SU-DHL-6 (cell line): Measurements from ENCODE around the gene KRTAP1-4.

Experiments
- CTCF ChIP-seq: fragments of 200-600 bp; sonication (generic); IDR thresholded peaks from one replicate; pipeline ENCODE4 v1.5.1; 2017; ENCODE audit warnings: antibody characterized with exemption, mild to moderate bottlenecking, low read length, moderate library complexity; ENCODE audit not compliant: insufficient read depth, poor library complexity, severe bottlenecking
- EZH2phosphoT487 ChIP-seq: fragments of 200-600 bp; sonication (generic), shearing (Covaris generic); conservative IDR thresholded peaks from 2 replicates; pipeline ENCODE4 v1.6.1; 2018; ENCODE audit warnings: mild to moderate bottlenecking, antibody characterized with exemption, low read length, moderate library complexity, mixed read lengths

- TF ChIP-seq EZH2phosphoT487: no peak
- no peak for TF ChIP-seq CTCF
These were observed 36.0 kb upstream of the KRTAP1-4 start, which contains the start of gene KRTAP2-4 for GRCh38 chr17:41065829-41066624.
